BE2C (cell line): Measurements from ENCODE around the gene ZNF747.

Experiments used
- DNase-seq: peaks from one replicate; pipeline ENCODE4 v3.0.0-alpha.2; 2020
- H3K27me3 ChIP-seq: fragments of 250-450 bp; sonication (Bioruptor Pico); 2 replicates; pipeline ENCODE4 v1.5.1; 2020; ENCODE audit warnings: mild to moderate bottlenecking
- H3K36me3 ChIP-seq: fragments of 250-450 bp; sonication (Bioruptor Pico); 2 replicates; pipeline ENCODE4 v1.5.1; 2020; ENCODE audit warnings: mild to moderate bottlenecking
- H3K4me1 ChIP-seq: fragments of 250-450 bp; sonication (Bioruptor Pico); 2 replicates; pipeline ENCODE4 v1.5.1; 2020
- H3K4me3 ChIP-seq: 2 replicates; pipeline ENCODE4 v1.5.1; 2011; ENCODE audit warnings: low read depth, low read length
- H3K9me3 ChIP-seq: fragments of 250-450 bp; sonication (Bioruptor Pico); 2 replicates; pipeline ENCODE4 v1.5.1; 2020
- CTCF ChIP-seq: IDR thresholded peaks from 2 replicates; pipeline ENCODE4 v1.5.1; 2012; ENCODE audit warnings: mild to moderate bottlenecking, low read depth, low read length

ZNF747 gene

GRCh38 chr16:30530163-30531037 lies 4.3 kb downstream of the ZNF747 start:
- TF ChIP-seq CTCF, result no peak
- H3K4me1 ChIP-seq, result peaks cover 6% of the 10 kb centered on the region

DNA sequence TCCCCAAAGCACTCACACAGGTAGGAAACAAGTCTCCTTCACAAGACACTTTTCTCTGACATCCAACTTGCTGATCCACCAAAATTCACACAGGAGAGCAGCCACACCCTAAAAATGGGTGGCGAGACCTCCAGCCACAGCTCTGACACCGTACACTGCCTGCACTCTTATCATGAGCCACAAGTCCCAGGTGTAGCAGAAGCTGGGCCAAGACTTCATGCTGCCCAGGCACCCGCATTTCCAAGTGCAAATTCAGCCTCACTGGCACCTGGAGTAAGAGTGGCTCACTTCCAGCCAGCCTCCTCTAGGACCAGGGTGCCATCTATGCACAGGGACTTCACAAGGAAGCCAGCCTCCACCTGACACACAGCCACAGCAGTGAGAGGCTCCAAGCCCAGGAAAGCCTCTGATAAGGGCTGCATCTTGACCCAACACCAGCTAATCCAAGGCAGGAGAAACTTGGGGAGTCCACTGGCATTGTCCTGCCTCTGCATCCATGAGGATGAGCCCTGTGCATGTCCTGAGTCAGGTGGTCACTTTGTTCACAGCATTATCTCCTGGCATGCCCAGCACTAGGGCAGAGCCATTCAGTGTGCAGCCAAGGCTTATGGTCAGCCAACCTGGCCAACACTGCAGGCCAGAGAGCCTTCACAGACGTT lies 5.7 kb downstream of the ZNF747 start:
- DNase-seq, result no peak

More at GRCh38 chr16:30530163-30531037, 4.3 kb downstream of the ZNF747 start:
- H3K27me3 ChIP-seq, result no peaks in the 10 kb centered on the region
- DNase-seq, result no peak
- no peaks in the 10 kb centered on the region; the same call in 1 of the 2 replicates for H3K36me3 ChIP-seq
- no peaks in the 10 kb centered on the region for H3K9me3 ChIP-seq
- no peak overlapping the region for H3K4me3 ChIP-seq

DNA sequence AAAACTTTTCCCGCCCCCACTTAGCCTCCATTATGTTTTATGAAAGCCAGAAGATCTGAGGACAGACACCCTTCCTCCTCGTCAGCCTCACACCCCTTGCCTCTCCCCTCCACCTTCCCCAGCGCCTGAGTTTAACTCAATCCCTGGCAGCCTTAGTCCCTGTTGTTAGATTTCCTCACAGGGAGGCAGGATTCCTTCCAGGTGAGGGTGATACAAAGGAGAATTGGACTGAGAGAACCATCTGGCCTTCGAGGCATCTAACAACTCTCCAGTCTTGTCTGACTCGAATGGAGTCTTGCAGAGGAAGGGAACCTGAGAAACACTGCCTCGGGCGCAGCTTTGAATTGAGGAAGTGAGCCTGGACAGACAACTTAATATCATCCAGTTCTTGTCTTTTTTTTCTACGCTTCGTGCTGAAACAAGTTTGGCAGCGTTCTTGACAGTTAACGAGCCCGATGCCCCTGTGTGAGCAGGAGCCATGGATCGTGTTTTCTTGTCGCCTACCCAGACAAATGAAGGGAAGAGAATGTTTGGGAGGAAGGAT lies 7.0 kb downstream of the ZNF747 start:
- H3K9me3 ChIP-seq, result no peaks in the 10 kb centered on the region
- peak overlapping the region; percentile 39 for H3K4me3 ChIP-seq
- DNase-seq, result no peak
- peaks cover 7% of the 10 kb centered on the region for H3K36me3 ChIP-seq
- no peaks in the 10 kb centered on the region for H3K27me3 ChIP-seq
- no peak for TF ChIP-seq CTCF
- peaks cover 3% of the 10 kb centered on the region for H3K4me1 ChIP-seq

More for the DNA sequence above, 5.7 kb downstream of the ZNF747 start:
- H3K27me3 ChIP-seq, result no peaks in the 10 kb centered on the region
- TF ChIP-seq CTCF, result no peak
- H3K4me1 ChIP-seq, result peaks cover 3% of the 10 kb centered on the region
- H3K9me3 ChIP-seq, result no peaks in the 10 kb centered on the region
- no peak overlapping the region for H3K4me3 ChIP-seq
- peaks cover 7% of the 10 kb centered on the region for H3K36me3 ChIP-seq

DNA sequence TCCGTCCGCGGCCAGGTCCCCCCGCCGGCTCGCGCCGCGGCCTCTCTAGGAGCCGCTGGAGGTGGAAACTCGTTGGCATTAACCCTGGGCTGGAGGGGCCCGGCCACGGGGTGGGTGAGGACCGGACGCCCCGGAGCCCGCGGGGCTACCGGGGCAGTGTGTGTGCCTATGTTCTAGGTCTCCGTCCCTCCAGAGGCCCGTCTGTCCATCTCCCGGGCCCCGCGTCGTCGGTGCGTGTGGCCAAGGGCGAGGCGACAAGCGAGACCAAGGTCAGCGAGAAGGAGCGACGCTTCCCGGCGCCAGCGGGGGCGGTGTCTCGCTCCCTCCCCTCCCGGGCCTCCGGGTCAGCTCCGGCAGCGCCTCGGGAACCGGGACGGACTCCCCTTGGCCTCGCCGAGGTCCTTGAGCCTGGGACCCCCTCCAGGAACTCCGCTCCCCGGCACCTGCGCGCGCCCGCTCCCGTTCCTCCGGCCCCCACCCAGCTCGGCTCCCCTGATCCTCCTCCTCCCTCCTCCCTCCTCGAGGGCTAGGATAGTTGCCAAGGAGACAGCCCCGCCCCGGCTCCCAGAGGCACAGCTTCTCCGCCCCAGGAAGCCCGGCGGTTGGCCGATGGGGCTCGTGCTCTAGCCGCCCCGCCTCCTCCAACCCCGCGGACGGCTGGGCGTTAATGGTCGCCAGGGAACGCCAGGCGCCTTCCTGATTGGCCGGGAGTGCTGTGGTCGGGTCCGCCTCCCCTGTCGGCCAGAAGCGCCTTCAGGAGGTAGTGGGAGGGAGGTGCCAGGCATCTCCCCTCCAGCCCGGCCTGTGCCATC lies 7.6 kb downstream of the ZNF747 start:
- no peaks in the 10 kb centered on the region for H3K9me3 ChIP-seq
- H3K4me3 ChIP-seq, result peak overlapping the region; percentile 76
- peak; percentile 33 for TF ChIP-seq CTCF
- peak; percentile 99 for DNase-seq
- peaks cover 7% of the 10 kb centered on the region for H3K36me3 ChIP-seq
- no peaks in the 10 kb centered on the region for H3K27me3 ChIP-seq
- peaks cover 3% of the 10 kb centered on the region for H3K4me1 ChIP-seq

GRCh38 chr16:30526137-30526822 lies 8.4 kb downstream of the ZNF747 start, which contains the start of gene ZNF768:
Gene ZNF768, minus strand, starts transcription at chr16:30526566. Its CDS starts 153 bp downstream, at chr16:30526413.
- no peak for DNase-seq
- TF ChIP-seq CTCF, result no peak
- H3K36me3 ChIP-seq, result peaks cover 7% of the 10 kb centered on the region
- H3K4me1 ChIP-seq, result peaks cover 3% of the 10 kb centered on the region
- H3K4me3 ChIP-seq, result peak within 1 kb of the TSS; percentile 76
- no peaks in the 10 kb centered on the region for H3K9me3 ChIP-seq
- H3K27me3 ChIP-seq, result no peaks in the 10 kb centered on the region
